IMR-90 (cell line): Measurements from ENCODE around the gene FOXO4.

ENCODE experiments used
- BHLHE40 ChIP-seq: fragments of 150-350 bp; IDR thresholded peaks from 2 replicates; pipeline ENCODE4 v1.6.1; 2016; ENCODE audit warnings: mild to moderate bottlenecking, low read depth, low read length
- TF ChIP-seq, protein P1 (sequence below): conservative IDR thresholded peaks from 2 replicates; pipeline ENCODE4 v1.5.1; 2012; ENCODE audit warnings: mild to moderate bottlenecking, low read depth, low read length, improper control_type of control experiment

DNA sequence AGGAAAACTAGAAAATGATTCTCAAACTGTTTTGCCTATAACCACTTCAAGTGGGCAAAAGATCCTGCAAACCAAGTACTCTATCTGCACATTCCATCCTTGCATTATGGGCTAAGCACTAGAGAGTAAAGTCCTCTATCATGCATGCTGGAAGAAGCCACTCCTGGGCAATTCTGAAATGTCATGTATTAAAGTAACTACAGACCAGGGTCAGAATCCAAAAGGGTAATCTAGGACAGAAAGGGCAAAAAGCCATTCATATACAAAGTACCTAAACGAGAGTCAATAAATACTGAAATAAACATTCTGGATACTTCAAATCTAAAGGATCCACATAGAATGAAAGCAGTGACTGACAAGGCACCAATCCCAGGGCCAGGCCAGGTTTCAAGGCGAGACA, 28.6 kb upstream of the FOXO4 start:
- TF ChIP-seq, protein P1, sequence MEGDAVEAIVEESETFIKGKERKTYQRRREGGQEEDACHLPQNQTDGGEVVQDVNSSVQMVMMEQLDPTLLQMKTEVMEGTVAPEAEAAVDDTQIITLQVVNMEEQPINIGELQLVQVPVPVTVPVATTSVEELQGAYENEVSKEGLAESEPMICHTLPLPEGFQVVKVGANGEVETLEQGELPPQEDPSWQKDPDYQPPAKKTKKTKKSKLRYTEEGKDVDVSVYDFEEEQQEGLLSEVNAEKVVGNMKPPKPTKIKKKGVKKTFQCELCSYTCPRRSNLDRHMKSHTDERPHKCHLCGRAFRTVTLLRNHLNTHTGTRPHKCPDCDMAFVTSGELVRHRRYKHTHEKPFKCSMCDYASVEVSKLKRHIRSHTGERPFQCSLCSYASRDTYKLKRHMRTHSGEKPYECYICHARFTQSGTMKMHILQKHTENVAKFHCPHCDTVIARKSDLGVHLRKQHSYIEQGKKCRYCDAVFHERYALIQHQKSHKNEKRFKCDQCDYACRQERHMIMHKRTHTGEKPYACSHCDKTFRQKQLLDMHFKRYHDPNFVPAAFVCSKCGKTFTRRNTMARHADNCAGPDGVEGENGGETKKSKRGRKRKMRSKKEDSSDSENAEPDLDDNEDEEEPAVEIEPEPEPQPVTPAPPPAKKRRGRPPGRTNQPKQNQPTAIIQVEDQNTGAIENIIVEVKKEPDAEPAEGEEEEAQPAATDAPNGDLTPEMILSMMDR = no peak
- TF ChIP-seq BHLHE40 = no peak
